Ramos (cell line): ENCODE results near the gene ZMIZ1.

Source experiments
- in situ Hi-C: fragments of 300-500 bp; cut with MboI; formaldehyde crosslinking; loops from one replicate; pipeline ENCODE4 v1.14.3; 2022; ENCODE audit warnings: low sequenced_read_pairs; ENCODE audit not compliant: unreplicated experiment

ZMIZ1 gene

GRCh38 chr10:79090134-79090803 is 21.5 kb downstream of the ZMIZ1 start:
- in situ Hi-C loops: loop anchor here (25.0 kb wide), 2 partner anchors 1053 to 1372 kb away; partner anchors contain the start of genes POLR3A, RPS24 and TSPAN14

- in situ Hi-C loops: loop anchor here (25.0 kb wide), 2 partner anchors 1055 to 1370 kb away; partner anchors contain the start of genes POLR3A, RPS24 and TSPAN14
Measured at GRCh38 chr10:79092292-79092896, 23.6 kb downstream of the ZMIZ1 start.

GRCh38 chr10:79093658-79094411 is 25.1 kb downstream of the ZMIZ1 start:
- in situ Hi-C loops: loop anchor here (25.0 kb wide), 2 partner anchors 1057 to 1368 kb away; partner anchors contain the start of genes POLR3A, RPS24 and TSPAN14

GRCh38 chr10:79094412-79095175 is 25.8 kb downstream of the ZMIZ1 start:
- in situ Hi-C loops: loop anchor here (25.0 kb wide), 2 partner anchors 1057 to 1368 kb away; partner anchors contain the start of genes POLR3A, RPS24 and TSPAN14

- in situ Hi-C loops: loop anchor here (25.0 kb wide), 2 partner anchors 1058 to 1367 kb away; partner anchors contain the start of genes POLR3A, RPS24 and TSPAN14
Measured at GRCh38 chr10:79095316-79095715, 26.6 kb downstream of the ZMIZ1 start.

- in situ Hi-C loops: loop anchor here (25.0 kb wide), 2 partner anchors 1059 to 1366 kb away; partner anchors contain the start of genes POLR3A, RPS24 and TSPAN14
Measured at GRCh38 chr10:79096514-79096913, 27.7 kb downstream of the ZMIZ1 start.

- in situ Hi-C loops: loop anchor here (25.0 kb wide), 2 partner anchors 1060 to 1365 kb away; partner anchors contain the start of genes POLR3A, RPS24 and TSPAN14
Measured at GRCh38 chr10:79097021-79097872, 28.5 kb downstream of the ZMIZ1 start.

GRCh38 chr10:79098061-79098460 is 29.3 kb downstream of the ZMIZ1 start:
- in situ Hi-C loops: loop anchor here (25.0 kb wide), 2 partner anchors 1061 to 1364 kb away; partner anchors contain the start of genes POLR3A, RPS24 and TSPAN14

GRCh38 chr10:79098596-79099015 is 29.8 kb downstream of the ZMIZ1 start:
- in situ Hi-C loops: loop anchor here (25.0 kb wide), 2 partner anchors 1061 to 1364 kb away; partner anchors contain the start of genes POLR3A, RPS24 and TSPAN14

GRCh38 chr10:79099898-79100448 is 31.2 kb downstream of the ZMIZ1 start:
- in situ Hi-C loops: loop anchor here (25.0 kb wide), 2 partner anchors 1063 to 1362 kb away; partner anchors contain the start of genes POLR3A, RPS24 and TSPAN14

- in situ Hi-C loops: no loop called here
Measured at GRCh38 chr10:79100771-79101170, 32.0 kb downstream of the ZMIZ1 start.

- in situ Hi-C loops: no loop called here
Measured at GRCh38 chr10:79101560-79102497, 33.1 kb downstream of the ZMIZ1 start.

GRCh38 chr10:79102498-79102874 is 33.7 kb downstream of the ZMIZ1 start:
- in situ Hi-C loops: no loop called here

GRCh38 chr10:79103129-79103528 is 34.4 kb downstream of the ZMIZ1 start:
- in situ Hi-C loops: no loop called here

- in situ Hi-C loops: no loop called here
Measured at GRCh38 chr10:79103585-79103984, 34.8 kb downstream of the ZMIZ1 start.

GRCh38 chr10:79105150-79105739 is 36.5 kb downstream of the ZMIZ1 start:
- in situ Hi-C loops: no loop called here

GRCh38 chr10:79105818-79106217 is 37.1 kb downstream of the ZMIZ1 start:
- in situ Hi-C loops: no loop called here
